GM18858 (cell line): ENCODE measurements around the gene ALG12.

ENCODE experiments used
- ATAC-seq: cut with Tn5 transposase; IDR thresholded peaks from one replicate; pipeline ENCODE4 v1.9.1; 2021; ENCODE audit not compliant: unreplicated experiment

ALG12 gene

DNA sequence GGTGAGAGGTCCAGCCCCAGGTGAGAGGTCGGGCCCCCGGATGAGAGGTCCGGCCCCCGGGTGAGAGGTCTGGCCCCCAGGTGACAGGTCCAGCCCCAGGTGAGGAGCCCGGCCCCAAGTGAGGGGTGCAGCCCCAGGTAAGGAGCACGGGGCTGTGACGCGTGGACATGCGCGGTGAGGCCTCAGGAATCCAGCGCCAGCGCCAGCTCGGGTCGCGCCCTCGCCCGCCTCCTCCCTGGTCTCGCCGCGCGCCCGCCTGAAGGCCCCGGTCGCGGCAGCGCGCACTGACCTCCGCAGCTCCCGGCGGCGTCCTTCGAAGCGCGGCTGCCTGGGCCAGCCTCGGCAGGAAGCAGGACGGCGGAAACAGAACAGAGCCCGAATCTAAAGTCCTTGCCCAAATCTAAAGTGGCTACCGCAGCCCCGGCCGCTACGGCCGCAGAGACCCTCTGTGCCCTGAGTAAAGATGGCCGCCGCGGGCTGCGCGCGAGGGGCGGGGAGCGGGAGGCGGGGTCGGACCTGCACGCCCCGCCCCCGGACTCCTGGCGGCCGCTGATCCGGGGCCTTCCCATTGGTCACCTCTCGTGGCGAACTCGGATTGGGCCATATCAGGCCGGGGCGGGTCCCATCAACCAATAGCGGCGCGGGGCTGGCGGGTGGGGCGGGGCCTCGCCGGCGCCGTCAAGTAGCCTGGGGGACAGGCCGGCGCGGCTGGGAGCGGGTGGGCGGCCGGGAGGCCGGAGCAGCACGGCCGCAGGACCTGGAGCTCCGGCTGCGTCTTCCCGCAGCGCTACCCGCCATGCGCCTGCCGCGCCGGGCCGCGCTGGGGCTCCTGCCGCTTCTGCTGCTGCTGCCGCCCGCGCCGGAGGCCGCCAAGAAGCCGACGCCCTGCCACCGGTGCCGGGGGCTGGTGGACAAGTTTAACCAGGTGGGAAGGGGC, at the start of gene ALG12, which contains the start of gene CRELD2:
TSS of gene ALG12 (minus strand) at position 465 of the 937 bp plus-strand sequence. CDS start 4,673 bp downstream, outside the sequence.
TSS of gene CRELD2 (plus strand) at position 661 of the 937 bp plus-strand sequence. CDS start at position 797, 136 bp downstream.
- peak; percentile 65 for ATAC-seq

DNA sequence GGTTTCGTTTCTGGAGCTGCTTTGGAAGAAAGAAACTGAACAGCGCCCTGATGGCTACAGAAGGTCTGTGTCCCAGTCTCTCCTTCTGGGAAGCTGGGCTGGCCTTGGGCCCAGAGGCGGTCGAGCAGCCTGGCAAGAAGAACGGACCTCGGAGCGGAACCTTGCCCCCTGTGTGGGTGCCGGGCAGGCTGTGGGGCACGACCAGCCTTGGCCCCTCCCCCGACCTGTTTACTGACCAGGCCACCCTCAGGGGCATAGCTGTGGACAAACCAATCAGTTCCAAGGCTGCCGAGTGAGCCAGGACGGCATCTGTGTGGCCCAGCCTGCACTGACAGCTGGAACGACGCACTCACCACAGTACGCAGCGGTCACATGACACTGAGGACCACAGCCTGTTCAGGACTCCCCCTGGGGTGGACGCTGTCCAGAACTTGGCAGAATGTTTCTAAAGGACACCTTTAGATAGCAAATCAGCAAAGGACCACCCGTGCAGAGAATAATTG, 49.5 kb upstream of the ALG12 start:
- no peak for ATAC-seq

DNA sequence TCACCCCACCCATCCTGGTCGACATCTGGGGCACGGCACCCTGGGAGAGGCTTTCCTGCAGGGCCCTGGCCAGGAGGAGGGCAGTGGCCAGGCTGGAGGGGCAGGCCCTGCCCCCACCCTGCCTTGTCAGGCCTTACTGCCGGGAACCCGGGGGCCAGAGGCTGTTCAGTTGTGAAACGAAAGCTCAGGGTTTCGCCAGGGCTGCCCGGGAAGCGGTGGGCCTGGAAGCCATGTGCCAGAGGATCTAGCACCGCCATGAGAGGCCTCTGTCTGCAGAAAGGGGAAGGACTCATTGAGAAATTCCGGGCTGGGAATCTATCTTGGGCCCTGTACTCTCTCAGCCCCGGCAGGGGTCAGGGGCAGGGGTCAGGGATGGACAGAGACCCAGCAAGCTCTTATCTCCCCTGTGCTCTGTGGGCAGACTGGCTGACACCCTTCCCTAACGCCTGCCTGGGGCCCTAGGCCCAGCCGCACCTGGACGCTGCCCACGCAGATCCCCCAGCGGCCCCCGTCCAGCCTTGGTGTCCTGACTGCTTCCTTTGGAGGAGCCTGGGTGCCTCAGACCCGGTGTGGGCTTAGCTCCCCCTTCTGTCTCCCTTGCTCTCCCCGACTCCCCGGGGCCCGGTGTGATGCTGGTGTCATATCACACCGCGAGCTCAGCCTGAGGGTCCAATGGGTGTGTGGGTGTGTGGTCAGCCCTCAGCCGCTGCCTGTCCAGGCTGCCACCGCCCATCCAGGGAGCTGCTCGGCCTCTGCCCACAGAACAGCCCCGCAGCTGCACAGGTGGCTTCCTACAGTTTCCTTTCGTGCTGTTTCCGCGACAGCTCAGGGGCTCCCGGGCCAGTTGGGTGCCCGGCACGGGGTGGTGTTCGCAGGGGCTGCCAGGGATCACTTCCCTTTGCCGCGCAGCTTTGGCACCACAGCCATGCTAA, 48.8 kb upstream of the ALG12 start:
- no peak for ATAC-seq

DNA sequence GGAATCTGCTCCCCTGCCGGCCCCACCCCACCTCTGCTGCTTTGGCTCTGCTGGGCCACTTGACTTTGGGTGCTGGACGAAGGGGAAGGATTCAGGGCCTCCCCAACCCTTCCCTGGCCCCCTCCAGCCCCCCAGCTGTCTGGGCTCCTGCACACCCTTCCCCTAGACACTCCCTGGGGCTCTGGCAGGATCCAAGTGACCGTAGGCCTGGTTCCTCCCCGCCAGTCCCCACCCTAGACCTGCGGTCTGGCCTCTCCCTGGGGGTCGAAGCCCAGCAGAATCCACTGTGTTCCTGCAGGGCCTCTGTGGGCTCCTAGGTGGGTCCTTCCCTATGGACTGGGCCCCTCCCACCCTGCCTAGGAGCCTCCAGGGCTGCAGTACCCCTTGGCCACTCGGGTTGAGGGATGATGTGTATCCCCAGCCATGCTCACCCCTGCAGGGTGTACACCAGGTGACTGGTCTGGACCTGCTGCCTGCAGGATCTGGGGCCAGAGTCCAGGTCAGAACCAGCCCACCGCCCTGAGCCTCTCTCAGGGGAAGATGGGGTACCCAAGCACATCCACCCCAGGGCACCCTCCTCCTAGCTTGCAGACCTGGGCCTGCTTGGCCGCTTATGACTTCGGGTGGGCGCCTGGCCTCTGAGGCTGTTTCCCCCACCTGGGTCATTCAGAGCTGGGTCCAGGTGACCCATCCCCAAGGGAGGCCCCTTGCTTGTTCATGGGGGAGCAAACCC, 48.0 kb upstream of the ALG12 start:
- ATAC-seq: no peak

DNA sequence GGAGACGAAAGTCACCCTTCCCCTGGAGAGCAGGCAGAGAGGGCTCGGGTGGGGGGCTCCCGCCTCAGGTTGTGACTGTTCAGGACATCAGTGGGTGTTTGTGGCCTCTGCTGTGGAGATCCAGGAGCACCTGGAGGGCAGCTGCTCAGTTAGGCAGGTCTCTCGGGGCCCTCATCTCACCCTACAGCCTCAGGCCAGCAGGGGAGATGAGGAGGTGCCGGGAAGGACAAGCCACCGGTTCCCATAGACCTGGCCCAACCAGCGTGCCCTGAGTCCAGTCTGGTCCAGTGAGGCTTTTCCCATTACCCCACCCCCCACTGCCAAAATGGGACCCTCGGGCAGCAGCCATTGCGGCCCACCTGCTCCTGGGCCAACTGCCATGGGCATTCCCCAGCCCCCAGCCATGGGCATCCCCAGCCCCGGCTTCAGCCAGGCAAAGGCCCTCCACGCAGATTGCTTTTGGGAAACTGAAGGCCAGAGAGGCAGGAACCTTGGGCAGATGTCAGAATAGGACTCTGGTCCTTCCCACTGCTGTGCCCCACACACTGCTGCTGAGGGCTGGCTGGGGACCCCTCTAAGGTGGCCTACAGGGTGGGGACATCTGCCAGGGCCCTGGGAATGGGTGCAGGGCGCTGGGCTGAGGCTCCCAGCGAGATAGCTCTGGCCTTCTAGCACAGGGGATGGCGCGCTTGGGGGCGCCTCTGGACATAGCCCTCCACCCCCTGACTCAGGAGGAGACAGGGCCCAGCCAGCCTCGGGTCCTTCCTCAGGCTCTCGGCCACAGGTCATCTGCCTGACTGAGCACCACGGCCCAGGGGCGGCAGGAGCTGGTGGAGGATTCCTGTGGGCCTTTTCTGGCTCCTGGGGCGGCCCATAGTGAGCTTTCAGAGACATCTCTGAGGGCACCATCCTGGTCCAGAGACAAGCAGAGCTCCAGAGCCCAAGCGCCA, 47.1 kb upstream of the ALG12 start:
- ATAC-seq: no peak

DNA sequence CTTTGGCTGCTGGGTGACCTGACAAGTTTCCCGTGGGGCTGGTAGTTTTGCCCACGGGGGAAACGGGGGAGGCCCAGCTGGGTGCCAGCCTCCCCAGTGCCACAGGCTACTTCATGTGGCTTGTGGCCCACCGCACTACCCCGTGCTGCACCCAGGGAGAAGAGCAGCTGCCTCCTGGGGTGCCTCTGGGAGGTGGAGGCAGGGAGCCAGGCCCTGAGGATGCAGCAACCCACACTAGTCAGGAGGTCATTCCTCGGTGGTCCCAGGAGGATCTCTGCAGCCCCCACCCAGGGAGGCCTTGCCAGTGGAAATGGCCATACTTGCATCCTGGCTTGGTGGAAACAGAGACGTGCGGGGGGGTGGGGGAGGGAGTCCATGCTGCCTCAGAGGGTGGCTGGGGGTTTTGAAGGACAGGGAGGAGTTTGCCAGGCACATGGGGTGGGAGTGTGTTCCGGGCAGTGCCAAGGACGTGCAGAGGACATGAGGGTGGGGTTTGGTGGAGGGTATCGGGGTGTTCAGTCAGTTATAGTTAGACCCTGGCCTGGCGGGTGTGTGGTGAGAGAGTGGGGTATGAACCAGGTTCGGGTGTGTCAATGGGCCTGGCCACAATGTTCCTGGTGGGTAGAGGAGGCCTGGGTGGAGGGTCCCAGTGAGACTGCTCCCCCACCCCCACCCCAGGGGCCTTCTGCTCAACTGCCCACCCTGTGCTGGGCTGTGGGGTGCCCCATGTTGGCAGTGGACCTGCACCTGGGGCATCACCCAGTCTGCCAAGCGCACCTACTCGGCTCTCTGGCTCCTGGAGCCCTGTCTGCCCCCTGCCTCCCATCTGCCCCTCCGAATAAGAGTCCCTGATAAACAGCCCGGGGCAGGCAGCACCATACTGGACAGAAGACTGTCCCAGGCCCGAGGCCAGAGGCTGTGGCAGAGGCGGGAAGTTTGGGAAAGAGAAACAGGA, 46.2 kb upstream of the ALG12 start:
- ATAC-seq: no peak

DNA sequence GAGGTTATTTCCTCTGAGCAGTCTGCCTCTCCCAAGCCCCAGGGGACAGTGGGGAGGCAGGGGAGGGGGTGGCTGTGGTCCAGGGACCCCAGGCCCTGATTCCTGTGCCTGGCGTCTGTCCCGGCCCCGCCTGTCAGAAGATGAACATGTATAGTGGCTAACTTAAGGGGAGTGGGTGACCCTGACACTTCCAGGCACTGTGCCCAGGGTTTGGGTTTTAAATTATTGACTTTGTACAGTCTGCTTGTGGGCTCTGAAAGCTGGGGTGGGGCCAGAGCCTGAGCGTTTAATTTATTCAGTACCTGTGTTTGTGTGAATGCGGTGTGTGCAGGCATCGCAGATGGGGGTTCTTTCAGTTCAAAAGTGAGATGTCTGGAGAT, 45.4 kb upstream of the ALG12 start:
- ATAC-seq: no peak

DNA sequence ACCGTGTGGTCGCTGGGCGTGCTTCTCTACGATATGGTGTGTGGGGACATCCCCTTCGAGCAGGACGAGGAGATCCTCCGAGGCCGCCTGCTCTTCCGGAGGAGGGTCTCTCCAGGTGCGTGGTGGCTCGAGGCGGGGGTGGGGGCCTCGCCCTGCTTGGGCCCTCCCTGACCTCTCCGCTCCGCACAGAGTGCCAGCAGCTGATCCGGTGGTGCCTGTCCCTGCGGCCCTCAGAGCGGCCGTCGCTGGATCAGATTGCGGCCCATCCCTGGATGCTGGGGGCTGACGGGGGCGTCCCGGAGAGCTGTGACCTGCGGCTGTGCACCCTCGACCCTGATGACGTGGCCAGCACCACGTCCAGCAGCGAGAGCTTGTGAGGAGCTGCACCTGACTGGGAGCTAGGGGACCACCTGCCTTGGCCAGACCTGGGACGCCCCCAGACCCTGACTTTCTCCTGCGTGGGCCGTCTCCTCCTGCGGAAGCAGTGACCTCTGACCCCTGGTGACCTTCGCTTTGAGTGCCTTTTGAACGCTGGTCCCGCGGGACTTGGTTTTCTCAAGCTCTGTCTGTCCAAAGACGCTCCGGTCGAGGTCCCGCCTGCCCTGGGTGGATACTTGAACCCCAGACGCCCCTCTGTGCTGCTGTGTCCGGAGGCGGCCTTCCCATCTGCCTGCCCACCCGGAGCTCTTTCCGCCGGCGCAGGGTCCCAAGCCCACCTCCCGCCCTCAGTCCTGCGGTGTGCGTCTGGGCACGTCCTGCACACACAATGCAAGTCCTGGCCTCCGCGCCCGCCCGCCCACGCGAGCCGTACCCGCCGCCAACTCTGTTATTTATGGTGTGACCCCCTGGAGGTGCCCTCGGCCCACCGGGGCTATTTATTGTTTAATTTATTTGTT, 44.8 kb upstream of the ALG12 start:
- ATAC-seq: no peak

DNA sequence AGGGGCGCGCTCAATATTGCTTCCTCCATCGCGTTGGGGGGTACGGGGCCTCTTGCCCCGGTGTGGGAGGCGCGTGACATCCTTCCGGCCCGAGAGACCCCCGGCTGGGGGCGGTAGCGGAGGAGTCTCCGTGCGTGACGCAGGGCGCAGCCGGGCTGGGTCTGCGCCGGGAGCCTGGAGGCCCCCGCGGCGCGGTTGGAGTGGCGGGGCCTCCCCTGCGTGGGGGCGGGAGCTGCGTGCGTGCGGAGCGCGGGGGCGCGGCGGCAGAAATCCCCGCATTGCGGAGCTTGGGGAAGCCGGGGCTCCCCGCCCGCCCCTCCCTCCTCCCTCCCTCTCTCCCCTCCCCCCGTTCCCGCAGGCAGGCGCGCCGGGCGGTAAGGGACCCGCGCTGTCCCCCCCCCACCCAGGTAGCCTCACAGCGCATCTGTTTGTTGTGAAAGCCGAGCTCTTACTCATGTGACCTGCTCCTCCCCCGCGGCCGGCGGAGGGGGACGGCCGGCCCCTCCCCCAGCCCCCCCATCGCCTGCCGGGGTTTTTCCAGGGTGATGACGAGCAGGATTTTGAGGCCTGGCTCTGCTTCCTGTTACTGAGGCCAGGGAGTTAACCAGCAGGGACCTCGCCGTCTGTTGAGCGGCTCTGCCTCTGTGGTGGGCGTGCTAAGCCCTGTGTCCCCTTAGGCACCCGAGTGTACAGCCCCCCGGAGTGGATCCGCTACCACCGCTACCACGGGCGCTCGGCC, 43.9 kb upstream of the ALG12 start:
- ATAC-seq: no peak

DNA sequence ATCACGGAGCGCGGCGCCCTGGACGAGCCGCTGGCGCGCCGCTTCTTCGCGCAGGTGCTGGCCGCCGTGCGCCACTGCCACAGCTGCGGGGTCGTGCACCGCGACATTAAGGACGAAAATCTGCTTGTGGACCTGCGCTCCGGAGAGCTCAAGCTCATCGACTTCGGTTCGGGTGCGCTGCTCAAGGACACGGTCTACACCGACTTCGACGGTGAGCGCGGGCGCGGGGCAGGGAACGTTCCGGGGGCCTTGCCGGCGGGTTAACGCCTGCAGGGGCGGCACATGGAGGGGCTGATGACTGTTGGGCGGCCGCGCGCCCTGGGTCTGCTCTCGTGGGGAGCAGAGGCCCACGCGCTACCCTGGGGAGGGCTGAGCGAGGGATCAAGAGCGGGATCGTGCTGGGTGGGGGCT, 43.4 kb upstream of the ALG12 start:
- no peak for ATAC-seq

DNA sequence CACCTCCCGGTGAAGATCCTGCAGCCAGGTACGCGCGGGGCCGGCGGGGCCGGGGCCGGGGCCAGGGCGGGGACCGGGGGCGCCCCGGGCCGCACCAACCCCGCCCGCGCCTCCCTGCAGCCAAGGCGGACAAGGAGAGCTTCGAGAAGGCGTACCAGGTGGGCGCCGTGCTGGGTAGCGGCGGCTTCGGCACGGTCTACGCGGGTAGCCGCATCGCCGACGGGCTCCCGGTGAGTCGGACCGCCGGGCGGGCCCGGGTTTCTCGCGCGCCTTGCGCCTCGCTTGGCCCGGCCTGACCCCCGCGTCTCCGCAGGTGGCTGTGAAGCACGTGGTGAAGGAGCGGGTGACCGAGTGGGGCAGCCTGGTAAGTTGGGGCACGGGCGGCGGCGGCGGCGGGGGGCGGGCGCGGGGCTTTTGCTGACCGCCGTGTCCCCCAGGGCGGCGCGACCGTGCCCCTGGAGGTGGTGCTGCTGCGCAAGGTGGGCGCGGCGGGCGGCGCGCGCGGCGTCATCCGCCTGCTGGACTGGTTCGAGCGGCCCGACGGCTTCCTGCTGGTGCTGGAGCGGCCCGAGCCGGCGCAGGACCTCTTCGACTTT, 42.9 kb upstream of the ALG12 start:
- ATAC-seq: no peak

DNA sequence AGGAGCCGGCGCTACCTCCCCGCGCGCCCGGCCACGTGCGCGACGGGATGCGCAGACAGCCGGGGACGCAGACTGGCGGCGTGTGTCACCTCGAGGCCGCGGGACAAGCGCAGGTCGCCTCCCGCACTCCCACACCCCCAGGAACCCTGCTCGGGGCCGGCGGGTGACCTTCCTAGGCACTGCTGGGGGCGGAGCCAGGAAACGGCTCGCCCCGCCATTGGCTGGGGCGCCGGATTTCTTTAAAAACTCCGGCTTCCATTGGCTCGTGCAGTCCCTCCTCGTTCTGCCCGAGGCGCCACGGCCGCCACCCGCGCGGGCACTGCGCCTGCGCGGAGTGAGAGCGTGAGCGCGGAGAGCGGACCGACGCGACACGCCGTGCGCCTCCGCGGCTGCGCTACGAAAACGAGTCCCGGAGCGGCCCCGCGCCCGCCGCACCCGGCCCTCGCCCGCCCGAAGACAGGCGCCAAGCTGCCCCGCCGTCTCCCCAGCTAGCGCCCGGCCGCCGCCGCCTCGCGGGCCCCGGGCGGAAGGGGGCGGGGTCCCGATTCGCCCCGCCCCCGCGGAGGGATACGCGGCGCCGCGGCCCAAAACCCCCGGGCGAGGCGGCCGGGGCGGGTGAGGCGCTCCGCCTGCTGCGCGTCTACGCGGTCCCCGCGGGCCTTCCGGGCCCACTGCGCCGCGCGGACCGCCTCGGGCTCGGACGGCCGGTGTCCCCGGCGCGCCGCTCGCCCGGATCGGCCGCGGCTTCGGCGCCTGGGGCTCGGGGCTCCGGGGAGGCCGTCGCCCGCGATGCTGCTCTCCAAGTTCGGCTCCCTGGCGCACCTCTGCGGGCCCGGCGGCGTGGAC, 42.1 kb upstream of the ALG12 start, which contains the start of gene PIM3:
TSS of gene PIM3 (plus strand) at position 614 of the 846 bp plus-strand sequence. CDS start at position 790, 176 bp downstream.
- peak; percentile 39 for ATAC-seq

DNA sequence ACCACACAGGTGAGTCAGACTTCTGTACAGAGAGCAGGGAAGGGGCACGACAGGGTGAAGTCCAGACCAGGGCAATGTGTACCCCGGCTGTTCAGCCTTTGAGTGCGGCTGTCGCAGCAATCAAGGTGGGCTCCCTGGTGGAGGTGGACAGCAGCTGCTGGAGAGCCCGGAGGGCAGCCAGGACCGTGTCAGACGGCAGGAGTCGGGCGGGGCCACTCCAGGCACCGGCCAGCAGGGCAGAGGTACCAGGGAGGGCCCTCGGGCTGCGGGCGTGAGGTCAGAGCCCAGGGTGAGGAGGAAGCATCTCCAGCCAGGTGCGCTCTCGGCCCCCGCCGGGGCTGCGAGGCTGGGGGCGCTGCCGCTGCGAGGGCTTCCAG, 41.5 kb upstream of the ALG12 start:
- ATAC-seq: peak; percentile 10

DNA sequence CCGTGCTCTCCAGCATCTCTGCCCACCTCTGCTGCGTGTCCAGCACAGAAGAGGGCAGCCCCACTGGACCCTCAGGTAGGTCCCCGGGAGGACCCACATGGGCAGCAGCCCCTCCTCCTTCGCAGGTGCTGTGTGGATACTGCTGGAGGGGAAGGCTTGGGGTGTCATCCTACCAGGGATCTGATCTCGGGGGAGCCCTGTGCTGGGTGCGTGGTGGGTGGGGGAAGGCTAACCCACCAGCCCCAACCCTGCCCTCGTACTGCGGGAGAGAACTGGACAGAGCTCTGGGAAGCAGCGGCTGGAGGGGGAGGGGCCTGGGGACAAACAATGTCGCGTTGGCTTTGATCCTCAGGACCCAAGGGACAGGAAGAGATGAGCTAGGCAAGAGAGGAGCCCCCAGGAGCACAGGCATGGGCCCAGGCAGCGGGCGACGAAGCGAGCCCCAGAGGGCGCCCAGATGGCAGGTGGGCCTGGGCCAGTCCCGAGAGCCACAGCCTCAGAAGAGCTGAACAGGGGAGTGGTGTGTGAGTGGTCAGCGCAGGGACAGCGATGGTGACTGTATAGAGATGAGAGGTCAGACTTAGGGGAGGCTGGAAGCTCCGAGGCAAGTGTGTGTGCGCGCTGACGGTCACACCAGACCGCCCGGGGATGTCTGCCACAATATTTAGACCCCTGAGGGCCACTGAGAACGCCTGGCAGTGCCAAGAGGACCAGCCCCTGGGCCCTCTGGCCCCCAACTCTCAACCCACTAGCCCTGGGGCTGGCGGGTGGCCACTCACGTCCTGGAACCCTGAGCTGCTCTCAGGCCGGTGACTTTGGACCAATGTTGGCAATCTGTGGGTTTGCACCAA, 40.9 kb upstream of the ALG12 start:
- no peak for ATAC-seq
